Measurements from ENCODE around the gene SLC33A1.
A peak's percentile ranks its signal among the peaks of the same experiment; 100 is the strongest.
"Not testable (repeated sequence)": the region's sequence is repeated elsewhere in the genome, so short reads cannot be mapped to it uniquely, and the experiment has no call there.

The SLC33A1 gene

DNA sequence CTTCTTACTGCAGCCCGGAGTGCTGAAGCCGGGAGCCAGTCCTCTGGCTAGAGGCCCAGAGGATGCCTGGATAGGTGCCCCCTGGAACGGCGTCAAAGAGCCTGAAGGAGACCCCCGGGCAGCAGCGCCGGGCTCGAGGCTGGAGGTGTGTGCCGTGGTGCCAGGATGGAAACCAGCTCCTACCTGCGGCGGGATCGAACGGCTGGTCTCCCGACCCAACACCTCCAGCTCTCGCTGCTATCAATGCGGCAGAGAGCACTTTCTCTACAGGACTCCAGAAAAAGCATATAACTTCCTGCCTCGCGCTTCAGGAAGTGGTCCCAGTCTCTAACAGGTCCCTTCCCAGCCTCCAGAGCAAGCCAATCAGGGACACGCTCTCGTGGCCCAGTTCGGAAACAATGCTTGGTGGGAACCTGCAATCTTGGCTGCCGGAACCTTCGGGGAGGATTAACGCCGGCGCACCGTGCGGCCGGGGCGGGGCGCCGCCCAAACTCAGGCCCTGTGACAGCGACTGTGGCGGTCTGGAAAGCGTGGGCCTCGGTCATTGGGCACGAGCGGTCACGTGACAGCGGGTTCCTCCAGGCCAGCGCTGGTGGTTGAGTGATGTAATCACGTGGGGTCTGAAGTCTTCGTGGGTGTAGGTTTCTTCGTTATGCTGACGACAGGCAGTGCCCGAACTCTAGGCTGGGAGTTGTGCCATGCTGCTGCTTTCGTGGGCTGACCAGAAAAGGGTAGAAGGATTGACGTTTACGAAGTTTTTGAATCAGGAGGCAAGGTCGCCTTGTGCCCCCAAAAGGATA is at the start of gene SLC33A1:
TSS of gene SLC33A1 (minus strand) at position 287 of the 800 bp plus-strand sequence. CDS start 430 bp downstream, outside the sequence.
- DNase-seq (ENCODE audit: low read depth): peak; percentile 98

DNA sequence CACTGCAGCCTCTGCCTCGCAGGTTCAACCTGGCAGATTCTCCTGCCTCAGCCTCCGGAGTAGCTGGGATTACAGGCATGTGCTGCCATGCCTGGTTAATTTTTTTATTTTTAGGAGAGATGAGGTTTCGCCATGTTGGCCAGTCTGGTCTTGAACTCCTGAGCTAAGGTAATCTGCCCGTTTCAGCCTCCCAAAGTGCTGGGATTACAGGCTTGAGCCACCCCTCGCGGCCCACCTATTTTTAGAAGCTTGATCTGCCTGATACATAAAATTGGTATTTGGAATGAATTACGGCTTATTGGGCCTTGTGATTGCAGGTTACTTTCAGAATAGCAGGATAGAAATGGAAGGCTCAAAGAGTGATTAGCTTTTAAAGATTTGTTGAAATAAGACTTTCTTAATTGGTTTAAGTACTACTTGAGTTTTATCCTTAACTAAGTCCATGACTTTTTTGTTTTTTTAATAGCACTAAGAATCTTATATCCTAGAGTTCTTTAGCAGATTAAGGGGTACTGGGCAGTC is 41.2 kb upstream of the SLC33A1 start:
- DNase-seq (ENCODE audit: low read depth): no peak

DNA sequence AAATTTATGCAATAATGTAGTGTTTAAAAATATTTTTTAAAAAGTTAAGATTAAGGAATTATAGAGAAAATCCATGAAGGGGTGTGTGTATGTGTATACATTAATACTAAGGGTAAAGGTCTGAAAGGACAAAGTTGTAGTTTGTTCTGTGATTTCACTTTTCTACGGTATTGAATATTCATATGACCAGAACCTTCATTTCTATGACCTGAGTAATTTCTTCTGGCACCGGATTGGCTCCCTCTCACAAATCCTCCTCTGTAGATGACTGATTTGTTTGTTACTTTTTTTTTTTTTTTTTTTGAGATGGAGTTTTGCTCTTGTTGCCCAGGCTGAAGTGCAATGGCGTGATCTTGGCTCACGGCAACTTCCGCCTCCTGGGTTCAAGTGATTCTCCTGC is 37.1 kb upstream of the SLC33A1 start:
- no peak for DNase-seq (ENCODE audit: low read depth)

DNA sequence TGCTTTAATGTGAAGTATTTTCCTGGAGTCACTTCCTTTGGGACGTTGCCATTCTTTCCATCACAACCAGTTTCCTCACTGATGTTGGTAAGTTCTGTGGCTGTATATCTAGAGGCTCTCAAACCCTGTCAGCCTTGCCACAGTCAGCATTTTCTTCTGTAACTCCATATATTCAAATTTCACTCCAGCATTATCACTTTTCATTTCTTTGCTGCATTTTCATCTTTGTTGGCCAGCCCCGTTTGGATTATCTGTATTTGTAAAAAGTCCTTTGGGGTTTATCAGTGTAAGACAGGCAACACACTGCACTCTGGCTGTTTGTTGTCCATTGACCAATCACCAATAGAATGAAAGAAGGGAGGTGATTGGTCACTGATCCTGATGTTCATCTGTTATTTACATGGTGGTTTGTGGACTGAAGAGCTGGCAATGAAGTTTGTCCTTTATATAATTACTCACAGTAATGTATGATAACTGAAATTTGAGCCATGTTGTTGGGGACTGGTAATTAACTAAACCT is 36.5 kb upstream of the SLC33A1 start:
- no peak for DNase-seq (ENCODE audit: low read depth)

DNA sequence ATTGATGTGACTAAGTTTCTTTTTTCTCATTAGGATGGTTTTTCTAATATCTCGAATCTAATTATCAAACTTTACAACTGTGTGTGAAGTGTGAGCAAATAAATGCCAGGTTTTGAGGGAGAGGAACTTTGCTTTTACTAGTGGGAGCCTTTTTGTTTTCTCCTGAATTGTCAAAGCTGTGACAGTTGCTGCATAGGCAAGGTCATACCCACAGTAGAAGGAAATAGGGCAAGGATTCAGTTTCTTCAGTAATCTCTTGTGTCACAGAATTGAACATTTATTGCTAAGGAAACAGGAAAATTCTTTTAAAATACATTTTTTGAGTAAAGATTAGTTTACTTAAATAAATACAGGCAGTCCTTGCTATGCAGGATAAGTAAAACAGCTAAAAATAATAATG is 35.7 kb upstream of the SLC33A1 start:
- no peak for DNase-seq (ENCODE audit: low read depth)

DNA sequence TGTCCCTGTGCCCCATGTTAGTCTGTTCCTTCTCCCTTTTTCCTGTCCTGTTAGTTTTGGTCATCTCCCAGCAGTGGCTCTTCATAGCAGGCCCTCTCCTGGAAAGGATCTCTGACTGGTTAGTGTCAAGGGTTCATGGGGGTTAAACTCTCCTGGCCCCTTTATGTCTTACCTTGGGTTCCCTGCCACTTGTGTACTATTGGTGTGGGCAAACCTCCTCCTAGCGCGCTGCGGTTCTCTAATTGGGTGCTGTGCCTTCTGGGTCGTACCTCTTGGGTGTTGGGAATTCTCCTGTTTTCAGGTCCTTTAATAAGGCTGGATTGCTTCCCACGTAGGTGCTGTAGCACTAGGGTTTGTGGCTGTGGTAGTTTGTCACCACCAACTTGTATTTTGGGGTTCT is 35.0 kb upstream of the SLC33A1 start:
- no peak for DNase-seq (ENCODE audit: low read depth)

DNA sequence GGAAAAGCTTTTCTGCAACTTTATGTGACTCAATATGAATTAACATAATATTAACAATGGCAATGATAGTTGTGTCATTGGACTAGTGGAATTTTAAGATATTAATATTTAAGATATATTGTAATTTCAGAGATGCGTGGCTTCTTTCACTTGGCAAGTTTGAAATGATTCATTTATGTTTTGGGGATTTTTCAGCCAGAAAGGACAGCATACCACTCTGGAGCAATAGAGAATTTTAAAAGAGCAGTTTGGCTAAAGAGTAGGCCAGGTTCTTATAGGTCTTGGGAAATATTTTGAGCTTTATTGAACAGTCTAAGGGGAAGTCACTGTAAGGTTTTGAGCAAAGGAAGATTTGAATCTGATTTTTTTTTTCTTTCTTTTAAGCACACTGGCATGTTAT is 32.7 kb upstream of the SLC33A1 start:
- DNase-seq (ENCODE audit: low read depth): no peak

DNA sequence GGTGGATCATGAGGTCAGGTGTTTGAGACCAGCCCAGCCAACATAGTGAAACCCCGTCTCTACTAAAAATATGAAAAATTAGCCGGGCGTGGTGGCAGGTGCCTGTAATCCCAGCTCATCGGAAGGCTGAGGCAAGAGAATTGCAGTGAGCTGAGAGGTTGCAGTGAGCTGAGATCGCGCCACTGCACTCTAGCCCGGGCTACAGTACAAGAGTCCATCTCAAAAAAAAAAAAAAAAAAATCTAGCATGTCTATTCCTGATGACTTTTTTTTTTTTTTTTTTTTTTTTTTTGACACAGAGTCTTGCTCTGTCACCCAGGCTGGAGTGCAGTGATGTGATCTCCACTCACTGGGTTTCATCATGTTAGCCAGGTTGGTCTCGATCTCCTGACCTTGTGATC is 32.1 kb upstream of the SLC33A1 start:
- DNase-seq (ENCODE audit: low read depth): not testable (repeated sequence)

DNA sequence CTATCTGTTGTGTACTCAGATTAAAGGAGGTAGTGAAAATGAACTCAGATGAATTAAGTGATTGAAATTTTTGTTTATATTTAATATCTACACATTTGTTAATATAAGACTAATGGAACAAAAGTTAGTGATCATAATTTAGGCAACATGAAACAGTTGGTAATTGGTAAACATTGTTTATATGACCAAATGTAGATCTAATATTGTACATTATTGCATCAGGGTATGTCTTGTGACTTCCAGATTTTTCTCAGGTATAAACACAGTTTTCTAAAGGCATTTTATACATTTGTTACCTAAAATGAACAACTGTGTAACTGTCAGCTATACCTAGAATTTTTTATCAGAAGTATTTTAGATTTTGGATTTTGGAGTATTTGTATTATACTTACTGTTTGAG is 31.1 kb upstream of the SLC33A1 start:
- DNase-seq (ENCODE audit: low read depth): no peak

DNA sequence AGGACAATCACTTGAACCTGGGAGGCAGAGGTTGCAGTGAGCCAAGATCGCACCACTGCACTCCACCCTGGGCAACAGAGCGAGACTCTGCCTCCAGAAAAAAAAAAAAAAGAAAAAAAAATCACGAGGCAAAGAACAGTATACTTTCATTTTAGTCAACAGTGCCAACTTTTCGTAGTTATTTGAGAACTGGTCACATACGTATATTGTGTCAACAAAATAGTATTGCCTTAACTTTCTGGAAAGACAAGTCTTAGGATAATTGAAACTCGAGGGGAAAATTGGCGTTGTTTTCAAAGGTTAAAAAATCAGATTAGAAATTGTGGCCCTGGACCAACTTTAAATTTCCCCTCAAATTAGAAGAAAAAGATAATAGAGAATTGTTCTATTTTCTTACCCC is 30.1 kb upstream of the SLC33A1 start:
- DNase-seq (ENCODE audit: low read depth): no peak

DNA sequence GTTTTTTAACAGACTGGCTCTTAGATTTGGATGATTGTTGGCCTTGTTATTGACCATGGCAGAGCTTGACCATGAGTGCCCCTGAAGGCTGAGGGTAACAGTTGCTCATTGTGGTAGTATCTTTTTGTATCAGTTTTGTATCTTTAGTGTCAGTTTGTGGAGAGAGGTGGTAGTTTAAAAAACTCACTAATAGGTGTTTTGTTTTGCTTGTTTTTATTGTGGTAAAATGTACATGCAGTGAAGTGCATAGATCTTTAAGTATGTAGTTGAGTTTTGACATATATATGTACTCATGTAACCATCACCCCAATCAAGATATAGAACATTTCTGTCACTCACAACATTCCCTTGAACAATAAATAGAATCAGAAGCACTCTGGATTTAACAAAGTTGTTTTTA is 26.1 kb upstream of the SLC33A1 start:
- no peak for DNase-seq (ENCODE audit: low read depth)

DNA sequence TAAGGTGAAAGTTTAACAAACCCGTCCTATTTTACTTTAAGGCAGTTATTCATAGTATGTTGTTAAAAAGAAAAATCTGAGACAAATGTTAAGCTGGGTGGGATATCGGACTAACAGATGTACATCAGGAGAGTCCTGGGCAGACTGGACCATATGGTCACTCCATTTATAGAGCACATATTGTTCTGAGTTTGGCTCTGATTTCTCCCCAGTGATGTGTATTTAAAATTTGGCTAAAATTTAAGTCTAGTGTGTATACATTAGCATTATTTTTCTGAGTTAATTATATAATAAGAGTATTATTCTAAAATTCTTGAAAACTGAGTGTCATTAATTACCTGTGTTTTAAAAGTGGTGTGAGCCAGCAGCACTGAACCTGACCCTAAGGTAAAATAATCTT is 22.3 kb upstream of the SLC33A1 start:
- no peak for DNase-seq (ENCODE audit: low read depth)

DNA sequence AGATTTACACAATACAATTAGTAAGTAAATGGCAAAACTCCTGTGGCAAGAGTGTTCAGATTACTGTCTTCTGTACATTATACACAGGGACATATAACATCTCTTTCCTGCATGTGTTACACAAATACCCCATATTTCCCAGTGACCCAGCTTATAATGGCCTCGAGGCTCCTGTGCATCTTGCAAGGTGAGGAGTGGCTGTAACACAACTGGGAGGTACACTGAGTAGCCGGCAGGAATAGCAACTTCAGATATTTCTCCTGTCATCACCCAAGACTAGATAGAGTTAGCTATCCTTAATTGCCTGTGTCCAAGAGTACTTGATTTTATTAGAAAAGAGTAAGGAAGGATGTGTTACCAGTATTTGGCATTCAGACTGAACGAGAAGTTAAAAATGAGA is 21.8 kb upstream of the SLC33A1 start:
- no peak for DNase-seq (ENCODE audit: low read depth)

DNA sequence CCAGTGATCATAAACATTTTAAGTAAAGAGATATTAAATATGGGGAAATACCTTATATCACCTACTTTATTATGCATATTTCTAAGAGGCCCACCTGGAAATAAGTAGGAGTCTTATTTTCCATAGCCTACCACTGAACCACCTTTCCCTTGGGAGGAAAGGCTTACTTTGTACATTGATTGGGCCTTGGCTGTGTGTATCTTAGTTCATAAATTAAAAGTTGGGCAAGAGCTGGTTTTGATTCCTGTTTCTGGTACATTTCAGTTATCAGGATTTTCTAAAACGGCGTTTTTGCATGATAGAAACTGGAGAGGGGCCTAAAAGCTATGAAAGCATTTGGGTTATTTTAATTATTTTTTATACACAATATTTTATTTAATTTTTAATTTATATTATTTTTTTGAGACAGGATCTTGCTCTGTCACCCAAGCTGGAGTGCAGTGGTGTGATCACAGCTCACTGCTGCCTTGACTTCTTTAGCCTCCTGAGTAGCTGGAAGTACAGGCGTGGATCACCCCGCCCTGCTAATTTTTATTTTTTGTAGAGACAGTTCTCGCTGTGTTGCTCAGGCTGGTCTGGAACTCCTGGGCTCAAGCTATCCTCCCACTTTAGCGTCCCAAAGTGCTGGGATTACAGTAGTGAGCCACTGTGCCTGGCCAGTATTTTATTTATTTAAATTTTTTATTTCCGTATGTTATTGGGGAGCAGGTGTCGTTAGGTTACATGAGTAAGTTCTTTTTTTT is 18.8 kb upstream of the SLC33A1 start:
- DNase-seq (ENCODE audit: low read depth): no peak

DNA sequence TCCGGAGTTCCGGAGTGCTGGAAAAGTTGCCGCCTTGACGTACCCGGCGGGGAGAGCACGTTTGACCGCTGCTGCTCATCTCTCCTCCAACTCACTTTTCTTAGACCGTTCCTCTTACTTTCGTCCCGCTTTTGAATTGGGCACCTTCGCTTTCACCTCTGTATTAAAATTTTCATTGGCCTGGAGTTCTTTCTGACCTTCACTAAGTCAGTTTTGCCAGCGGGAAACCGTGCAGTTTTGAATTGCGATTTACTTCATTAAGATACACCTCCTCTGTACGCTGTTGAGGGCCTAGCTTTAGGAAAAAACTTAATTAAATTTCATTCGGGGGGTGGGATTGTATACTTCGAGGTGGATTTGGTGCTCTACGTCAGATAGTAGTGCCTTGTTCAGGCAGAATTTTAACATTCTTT is 17.5 kb upstream of the SLC33A1 start:
- DNase-seq (ENCODE audit: low read depth): no peak

DNA sequence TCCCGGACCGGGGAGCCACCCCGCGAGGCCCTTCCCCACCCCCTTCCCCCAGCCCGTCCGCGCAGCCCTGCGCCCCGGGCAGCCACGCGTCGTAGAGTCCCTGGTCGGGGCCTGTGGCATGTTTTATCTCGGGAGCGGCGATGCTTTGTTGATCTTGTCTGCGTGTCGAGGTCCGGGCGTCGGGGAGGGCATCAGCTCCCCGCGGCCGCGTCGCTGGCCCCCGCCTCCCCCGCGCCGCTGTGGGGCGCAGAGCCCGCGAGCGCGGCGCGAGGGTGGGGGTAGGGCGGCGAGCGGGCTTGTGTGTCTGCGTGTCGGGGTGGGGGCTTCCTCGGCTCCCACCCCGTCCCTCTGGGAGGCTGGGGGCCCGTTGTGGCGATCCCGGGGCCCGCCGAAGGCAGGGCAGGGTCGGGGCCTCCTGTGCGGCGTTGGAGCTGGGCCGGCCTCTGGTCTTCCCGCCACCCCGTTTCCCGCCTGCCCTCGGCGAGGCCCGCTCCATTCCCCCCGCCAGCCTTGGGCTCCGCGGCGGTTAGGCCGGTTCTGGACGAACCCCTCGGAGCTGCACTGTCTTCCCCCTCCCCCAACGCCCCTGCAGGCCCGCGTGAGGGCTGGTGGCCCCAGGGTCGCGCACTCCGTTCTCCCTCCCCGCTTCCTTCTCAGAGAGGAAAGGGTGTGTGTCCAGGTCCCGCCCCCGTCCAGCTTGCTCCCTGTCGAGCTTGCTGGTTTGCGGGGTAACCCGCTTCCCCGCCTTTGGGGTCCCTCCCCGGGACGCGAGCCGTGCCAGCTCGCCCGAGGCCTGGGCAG is 16.9 kb upstream of the SLC33A1 start:
- DNase-seq (ENCODE audit: low read depth): peak; percentile 24

DNA sequence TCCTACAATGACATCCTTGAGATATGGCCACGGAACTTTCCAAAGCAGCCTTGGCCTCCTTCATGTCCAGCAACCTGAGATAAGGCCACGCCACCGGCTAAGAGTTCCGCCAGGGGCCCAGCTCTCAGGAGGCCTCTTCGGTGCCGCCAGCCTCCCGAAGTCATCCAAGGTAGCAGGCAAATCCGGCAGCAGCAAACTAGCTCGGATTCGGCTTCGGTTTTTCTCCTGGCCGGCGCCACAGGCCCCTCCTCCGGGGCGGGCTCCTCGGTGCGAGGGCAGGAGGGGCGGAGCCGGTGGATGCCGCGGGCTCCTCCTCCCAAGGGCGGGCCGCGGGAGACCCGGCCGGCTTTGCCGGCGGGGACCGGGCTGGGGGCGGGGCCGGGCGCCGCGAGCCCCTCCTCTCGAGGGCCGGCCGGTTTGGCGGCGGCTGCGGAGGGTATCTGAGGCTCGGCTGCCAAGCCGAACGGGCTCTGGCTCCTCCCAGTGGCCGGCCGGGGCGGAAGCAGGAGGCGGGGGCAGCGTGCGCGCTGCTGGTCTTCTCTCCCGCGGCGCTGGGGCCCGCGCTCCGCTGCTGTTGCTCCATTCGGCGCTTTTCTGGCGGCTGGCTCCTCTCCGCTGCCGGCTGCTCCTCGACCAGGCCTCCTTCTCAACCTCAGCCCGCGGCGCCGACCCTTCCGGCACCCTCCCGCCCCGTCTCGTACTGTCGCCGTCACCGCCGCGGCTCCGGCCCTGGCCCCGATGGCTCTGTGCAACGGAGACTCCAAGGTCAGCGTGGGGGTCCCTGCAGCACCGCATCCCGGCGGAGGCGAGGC is 16.1 kb upstream of the SLC33A1 start, which contains the start of gene GMPS:
TSS of gene GMPS (plus strand) at position 518 of the 812 bp plus-strand sequence. CDS start at position 739, 221 bp downstream.
- peak; percentile 96 for DNase-seq (ENCODE audit: low read depth)

DNA sequence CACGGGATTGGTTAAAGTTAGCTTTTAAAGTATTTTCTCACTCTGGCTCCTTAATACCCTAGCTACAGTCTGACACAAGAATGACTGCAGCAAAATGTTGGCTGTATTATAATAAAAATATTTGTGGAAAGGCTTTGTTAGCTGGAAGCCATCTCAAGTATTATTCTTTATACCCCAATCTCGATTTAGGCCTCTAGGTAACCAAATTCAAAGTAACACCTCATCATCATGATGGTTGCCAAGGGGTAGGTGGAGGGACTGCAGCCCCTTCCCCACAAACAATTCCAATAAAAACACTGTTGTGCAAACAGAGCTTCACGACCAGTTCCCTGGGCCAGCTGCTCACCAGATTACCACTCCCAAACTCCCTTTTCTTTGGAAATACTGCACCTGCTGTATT is 15.5 kb upstream of the SLC33A1 start:
- DNase-seq (ENCODE audit: low read depth): no peak

DNA sequence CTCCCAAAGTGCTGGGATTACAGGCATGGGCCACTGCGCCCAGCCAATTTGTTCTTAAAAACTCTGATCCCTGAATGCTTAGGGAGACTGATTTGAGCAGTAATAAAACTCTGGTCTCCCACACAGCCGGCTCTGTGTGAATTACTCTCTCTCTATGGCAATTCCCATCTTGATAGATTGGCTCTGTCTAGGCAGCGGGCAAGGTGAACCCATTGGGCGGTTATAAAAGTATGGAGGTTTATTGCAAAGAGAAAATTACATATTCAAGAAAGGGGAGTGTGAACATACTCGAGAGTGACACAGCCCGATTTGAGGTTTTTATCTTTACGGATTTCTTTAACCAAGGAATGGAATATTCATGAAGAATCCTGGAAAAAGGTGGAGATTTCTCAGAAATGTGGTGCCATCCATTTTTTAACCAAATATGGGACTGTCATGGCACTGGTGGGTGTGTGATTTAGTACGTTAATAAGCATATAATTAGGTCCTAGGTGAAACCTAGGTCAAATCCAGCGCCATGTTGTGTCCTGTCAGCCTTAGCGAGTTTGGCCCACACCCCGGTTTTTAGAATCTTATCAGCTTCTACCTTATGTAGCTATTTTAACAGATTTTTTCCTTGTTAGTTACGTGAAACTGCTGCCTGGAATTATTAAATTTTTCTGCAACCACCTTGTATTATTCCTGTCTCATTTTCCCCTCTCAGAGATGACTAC is 9.0 kb upstream of the SLC33A1 start:
- no peak for DNase-seq (ENCODE audit: low read depth)

DNA sequence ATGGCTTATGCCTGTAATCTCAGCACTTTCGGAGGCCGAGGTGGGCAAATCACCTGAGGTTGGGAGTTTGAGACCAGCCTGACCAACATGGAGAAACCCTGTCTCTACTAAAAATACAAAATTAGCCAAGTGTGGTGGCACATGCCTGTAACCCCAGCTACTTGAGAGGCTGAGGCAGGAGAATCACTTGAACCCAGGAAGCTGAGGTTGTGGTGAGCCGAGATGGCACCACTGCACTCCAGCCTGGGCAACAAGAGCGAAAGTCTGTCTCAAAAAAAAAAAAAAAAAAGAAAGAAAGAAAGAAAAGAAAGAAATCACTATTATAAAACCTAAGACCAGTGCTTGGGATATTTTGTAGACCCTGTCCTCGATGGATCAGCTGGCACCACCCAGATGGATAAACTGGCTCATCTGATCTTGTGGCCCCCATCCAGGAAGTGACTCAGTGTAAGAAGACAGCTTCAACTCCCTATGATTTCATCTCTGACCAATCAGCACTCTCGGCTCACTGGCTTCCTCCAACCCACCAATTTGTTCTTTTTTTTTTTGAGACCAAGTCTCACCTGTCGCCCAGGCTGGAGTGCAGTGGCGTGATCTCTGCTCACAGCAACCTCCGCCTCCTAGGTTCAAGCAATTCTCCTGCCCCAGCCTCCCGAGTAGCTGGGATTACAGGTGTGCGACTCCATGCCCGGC is 8.2 kb upstream of the SLC33A1 start:
- DNase-seq (ENCODE audit: low read depth): peak; percentile 27

All from activated T-helper 1 cell treated with Interleukin-2 at 50 U/mL for 16 hours (primary cell).